GM15510 (cell line): ENCODE measurements around the gene ARHGAP4.

ENCODE experiments used
- POLR2A ChIP-seq: IDR thresholded peaks from 3 replicates; pipeline ENCODE4 v1.6.1; 2011; ENCODE audit warnings: borderline replicate concordance; ENCODE audit not compliant: insufficient read length; ENCODE audit errors: extremely low read depth

ARHGAP4 gene

DNA sequence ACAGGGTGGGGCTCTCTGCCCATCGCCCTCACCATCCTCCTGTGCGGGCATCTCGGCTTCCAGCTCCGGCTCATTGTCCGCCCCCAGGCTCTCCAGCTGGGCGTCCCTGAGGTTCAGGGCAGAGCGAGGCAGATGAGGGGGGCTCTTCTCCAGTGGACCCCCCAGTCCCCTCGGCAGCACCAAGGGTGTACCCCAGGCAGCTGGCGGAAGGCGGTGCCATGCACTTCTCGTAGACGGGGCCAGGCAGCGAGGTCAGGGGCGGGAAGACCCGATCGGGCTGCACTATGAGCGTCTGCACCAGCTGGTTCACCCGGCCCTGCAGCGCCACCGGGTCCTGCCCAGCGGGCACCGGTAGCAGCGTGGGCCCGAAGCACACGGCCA is 16.1 kb downstream of the ARHGAP4 start:
- no peak for TF ChIP-seq POLR2A

GRCh38 chrX:153909024-153909979 is 16.8 kb downstream of the ARHGAP4 start:
- no peak for TF ChIP-seq POLR2A

- TF ChIP-seq POLR2A = no peak
Measured at GRCh38 chrX:153908219-153908860, 17.7 kb downstream of the ARHGAP4 start.

DNA sequence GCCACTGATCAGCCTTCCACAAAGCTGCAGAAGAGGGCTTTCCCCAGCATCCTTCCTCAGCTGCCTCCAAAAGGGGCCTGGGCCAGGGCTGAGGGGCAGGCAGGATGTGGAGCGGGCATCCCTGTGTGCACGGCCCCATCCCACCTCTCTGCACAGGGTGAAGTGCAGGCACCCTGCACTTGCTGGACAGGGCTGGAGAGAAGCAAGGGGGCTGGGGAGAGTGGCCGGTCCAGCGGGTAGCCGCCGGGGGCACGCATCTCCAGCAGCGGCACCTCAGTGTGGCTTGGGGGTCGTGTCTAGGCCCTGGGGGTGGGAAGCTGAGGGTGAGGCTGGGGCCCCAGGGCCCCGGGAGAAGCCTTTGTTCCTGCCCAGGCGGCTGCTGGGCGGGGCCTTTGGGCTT is 18.6 kb downstream of the ARHGAP4 start:
- no peak for TF ChIP-seq POLR2A

GRCh38 chrX:153906126-153906917 is 19.7 kb downstream of the ARHGAP4 start:
- TF ChIP-seq POLR2A = no peak

DNA sequence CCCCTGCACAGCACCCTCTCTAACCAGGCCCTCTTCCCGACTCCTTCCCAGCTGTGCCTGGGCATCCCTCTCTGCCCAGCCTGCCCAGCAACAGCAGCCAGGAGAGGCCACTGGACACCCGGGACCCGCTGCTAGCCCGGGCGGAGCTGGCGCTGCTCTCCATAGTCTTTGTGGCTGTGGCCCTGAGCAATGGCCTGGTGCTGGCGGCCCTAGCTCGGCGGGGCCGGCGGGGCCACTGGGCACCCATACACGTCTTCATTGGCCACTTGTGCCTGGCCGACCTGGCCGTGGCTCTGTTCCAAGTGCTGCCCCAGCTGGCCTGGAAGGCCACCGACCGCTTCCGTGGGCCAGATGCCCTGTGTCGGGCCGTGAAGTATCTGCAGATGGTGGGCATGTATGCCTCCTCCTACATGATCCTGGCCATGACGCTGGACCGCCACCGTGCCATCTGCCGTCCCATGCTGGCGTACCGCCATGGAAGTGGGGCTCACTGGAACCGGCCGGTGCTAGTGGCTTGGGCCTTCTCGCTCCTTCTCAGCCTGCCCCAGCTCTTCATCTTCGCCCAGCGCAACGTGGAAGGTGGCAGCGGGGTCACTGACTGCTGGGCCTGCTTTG is 20.5 kb downstream of the ARHGAP4 start:
- no peak for TF ChIP-seq POLR2A

GRCh38 chrX:153903991-153904957 is 21.8 kb downstream of the ARHGAP4 start, which contains the start of gene AVPR2:
TSS of gene AVPR2 (plus strand) at chrX:153904673. CDS start at chrX:153905146, 473 bp downstream.
- no peak for TF ChIP-seq POLR2A

GRCh38 chrX:153903238-153903980 is 22.7 kb downstream of the ARHGAP4 start:
- TF ChIP-seq POLR2A = no peak

- TF ChIP-seq POLR2A = no peak
Measured at GRCh38 chrX:153902385-153902784, 23.7 kb downstream of the ARHGAP4 start.

- no peak for TF ChIP-seq POLR2A
Measured at GRCh38 chrX:153901753-153902140, 24.3 kb downstream of the ARHGAP4 start.

- TF ChIP-seq POLR2A = no peak
Measured at GRCh38 chrX:153900831-153901752, 25.0 kb downstream of the ARHGAP4 start.

GRCh38 chrX:153897899-153898298 is 28.2 kb downstream of the ARHGAP4 start:
- TF ChIP-seq POLR2A = no peak
